Testis (tissue), 2 donors: ENCODE measurements around the gene IL1RAP.

ENCODE experiments used
- POLR2A ChIP-seq: fragments of 450-650 bp; IDR thresholded peaks from one replicate; pipeline ENCODE4 v1.6.1; 2017; ENCODE audit warnings: antibody characterized with exemption, mild to moderate bottlenecking, moderate library complexity
- TF ChIP-seq, protein P1 (sequence below), 3 experiments: fragments of 450-650 bp in 2 of 3; fragments of 200-600 bp in 1 of 3; sonication (generic) in 1 of 3; IDR thresholded peaks; one replicate each; pipeline ENCODE4 v1.5.1; 2016 to 2019; ENCODE audit warnings: antibody characterized with exemption in 3 of 3, mild to moderate bottlenecking in 2 of 3, moderate library complexity in 1 of 3

DNA sequence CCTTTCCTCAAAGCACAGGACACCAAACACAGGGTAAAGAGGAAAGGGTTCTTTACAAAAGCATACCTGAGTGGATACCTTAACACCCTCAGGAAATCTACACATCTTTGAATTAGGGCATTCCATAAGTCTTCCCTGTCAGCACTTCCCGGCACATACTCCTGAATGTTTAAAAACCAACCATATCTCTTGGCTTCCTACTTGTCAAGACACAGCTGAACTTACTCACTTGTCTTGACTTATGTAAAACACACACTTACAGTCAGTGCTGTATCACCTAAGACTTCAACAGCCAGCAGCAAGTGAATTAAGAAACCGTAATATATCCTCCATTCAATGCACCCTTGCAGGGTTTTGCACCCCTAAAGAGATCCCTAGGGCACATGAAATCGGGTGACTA is 17.5 kb downstream of the IL1RAP start:
- TF ChIP-seq, protein P1, sequence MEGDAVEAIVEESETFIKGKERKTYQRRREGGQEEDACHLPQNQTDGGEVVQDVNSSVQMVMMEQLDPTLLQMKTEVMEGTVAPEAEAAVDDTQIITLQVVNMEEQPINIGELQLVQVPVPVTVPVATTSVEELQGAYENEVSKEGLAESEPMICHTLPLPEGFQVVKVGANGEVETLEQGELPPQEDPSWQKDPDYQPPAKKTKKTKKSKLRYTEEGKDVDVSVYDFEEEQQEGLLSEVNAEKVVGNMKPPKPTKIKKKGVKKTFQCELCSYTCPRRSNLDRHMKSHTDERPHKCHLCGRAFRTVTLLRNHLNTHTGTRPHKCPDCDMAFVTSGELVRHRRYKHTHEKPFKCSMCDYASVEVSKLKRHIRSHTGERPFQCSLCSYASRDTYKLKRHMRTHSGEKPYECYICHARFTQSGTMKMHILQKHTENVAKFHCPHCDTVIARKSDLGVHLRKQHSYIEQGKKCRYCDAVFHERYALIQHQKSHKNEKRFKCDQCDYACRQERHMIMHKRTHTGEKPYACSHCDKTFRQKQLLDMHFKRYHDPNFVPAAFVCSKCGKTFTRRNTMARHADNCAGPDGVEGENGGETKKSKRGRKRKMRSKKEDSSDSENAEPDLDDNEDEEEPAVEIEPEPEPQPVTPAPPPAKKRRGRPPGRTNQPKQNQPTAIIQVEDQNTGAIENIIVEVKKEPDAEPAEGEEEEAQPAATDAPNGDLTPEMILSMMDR (IDR thresholded peaks at IDR 0.05) = no peak
- no peak for TF ChIP-seq POLR2A
